NCI-H2171 treated with DMSO at 0.1 percent for 48 hours (cell line): ENCODE results near the gene SLC35A4.
A peak's percentile ranks its signal among the peaks of the same experiment; 100 is the strongest.

Source experiments
- DNase-seq: peaks from one replicate; lab custom pipeline; 2025; lab: John Stamatoyannopoulos, UW

The SLC35A4 gene

GRCh38 chr5:140564196-140565023, at the start of gene SLC35A4, which contains the start of gene APBB3:
SLC35A4 (plus strand) TSS chr5:140564828; CDS start chr5:140567170, 2,342 bp downstream.
APBB3 (minus strand) TSS chr5:140564598; CDS start chr5:140564245, 353 bp downstream.
- DNase-seq = peak; percentile 90

- DNase-seq = no peak
Measured at GRCh38 chr5:140524003-140524402, 40.6 kb upstream of the SLC35A4 start.

GRCh38 chr5:140540227-140540626, 24.4 kb upstream of the SLC35A4 start:
- no peak for DNase-seq

GRCh38 chr5:140542972-140543371, 21.7 kb upstream of the SLC35A4 start:
- no peak for DNase-seq

- no peak for DNase-seq
Measured at GRCh38 chr5:140544986-140545385, 19.6 kb upstream of the SLC35A4 start.

- DNase-seq = no peak
Measured at GRCh38 chr5:140545606-140546005, 19.0 kb upstream of the SLC35A4 start.

GRCh38 chr5:140546851-140547507, 17.6 kb upstream of the SLC35A4 start:
- no peak for DNase-seq

- DNase-seq = peak; percentile 75
Measured at GRCh38 chr5:140547508-140548299, 16.9 kb upstream of the SLC35A4 start, which contains the start of gene EIF4EBP3. EIF4EBP3 (plus strand) TSS chr5:140547662; CDS start chr5:140547738, 76 bp downstream.

GRCh38 chr5:140548300-140548688, 16.3 kb upstream of the SLC35A4 start:
- no peak for DNase-seq

- DNase-seq = no peak
Measured at GRCh38 chr5:140548791-140549190, 15.8 kb upstream of the SLC35A4 start.

- DNase-seq = no peak
Measured at GRCh38 chr5:140549237-140550144, 15.1 kb upstream of the SLC35A4 start.

GRCh38 chr5:140550147-140551079, 14.2 kb upstream of the SLC35A4 start:
- no peak for DNase-seq

- no peak for DNase-seq
Measured at GRCh38 chr5:140551872-140552271, 12.8 kb upstream of the SLC35A4 start.

- DNase-seq = no peak
Measured at GRCh38 chr5:140553657-140554056, 11.0 kb upstream of the SLC35A4 start.

GRCh38 chr5:140554454-140554853, 10.2 kb upstream of the SLC35A4 start:
- no peak for DNase-seq

- no peak for DNase-seq
Measured at GRCh38 chr5:140555747-140556312, 8.8 kb upstream of the SLC35A4 start.

- no peak for DNase-seq
Measured at GRCh38 chr5:140556438-140556837, 8.2 kb upstream of the SLC35A4 start.

GRCh38 chr5:140557136-140557805, 7.4 kb upstream of the SLC35A4 start, which contains the start of gene SRA1:
SRA1 (minus strand) TSS chr5:140557473; CDS start chr5:140557452, 21 bp downstream.
- DNase-seq = peak; percentile 74

- DNase-seq = no peak
Measured at GRCh38 chr5:140557965-140558364, 6.7 kb upstream of the SLC35A4 start.
